ENCODE measurements around the gene DDX42.

The DDX42 gene

GRCh38 chr17:63822537-63822936, 48.6 kb downstream of the DDX42 start:
- Mint-ChIP-seq H3K36me3 (ENCODE audit: low read depth) (peaks cover 88% of the 10 kb centered on the region), H3K27ac (peak overlapping the region; percentile 73), H3K4me3 (no peak overlapping the region), H3K4me1 (peaks cover 58% of the 10 kb centered on the region), H3K9me3 (no peaks in the 10 kb centered on the region), H3K27me3 (no peaks in the 10 kb centered on the region)
- no peak for DNase-seq
- no peak for ATAC-seq

GRCh38 chr17:63823659-63824331, 49.8 kb downstream of the DDX42 start:
- Mint-ChIP-seq H3K27me3 (no peaks in the 10 kb centered on the region), H3K36me3 (ENCODE audit: low read depth) (peaks cover 86% of the 10 kb centered on the region), H3K4me1 (peaks cover 65% of the 10 kb centered on the region), H3K4me3 (peak overlapping the region; percentile 2), H3K9me3 (no peaks in the 10 kb centered on the region), H3K27ac (peak overlapping the region; percentile 47)
- ATAC-seq: no peak
- DNase-seq: no peak

GRCh38 chr17:63824362-63824761, 50.4 kb downstream of the DDX42 start:
- Mint-ChIP-seq H3K27me3 (no peaks in the 10 kb centered on the region), H3K4me1 (peaks cover 68% of the 10 kb centered on the region), H3K9me3 (no peaks in the 10 kb centered on the region), H3K4me3 (no peak overlapping the region), H3K36me3 (ENCODE audit: low read depth) (peaks cover 86% of the 10 kb centered on the region), H3K27ac (peak overlapping the region; percentile 47)
- DNase-seq: no peak
- ATAC-seq: no peak

- Mint-ChIP-seq H3K4me1 (peaks cover 84% of the 10 kb centered on the region), H3K9me3 (no peaks in the 10 kb centered on the region), H3K27ac (peak overlapping the region; percentile 100), H3K4me3 (peak overlapping the region; percentile 100), H3K36me3 (ENCODE audit: low read depth) (peaks cover 89% of the 10 kb centered on the region), H3K27me3 (no peaks in the 10 kb centered on the region)
- DNase-seq (no peak), ATAC-seq (peak; percentile 0)
These were observed 52.6 kb downstream of the DDX42 start for GRCh38 chr17:63826468-63827001.

DNA sequence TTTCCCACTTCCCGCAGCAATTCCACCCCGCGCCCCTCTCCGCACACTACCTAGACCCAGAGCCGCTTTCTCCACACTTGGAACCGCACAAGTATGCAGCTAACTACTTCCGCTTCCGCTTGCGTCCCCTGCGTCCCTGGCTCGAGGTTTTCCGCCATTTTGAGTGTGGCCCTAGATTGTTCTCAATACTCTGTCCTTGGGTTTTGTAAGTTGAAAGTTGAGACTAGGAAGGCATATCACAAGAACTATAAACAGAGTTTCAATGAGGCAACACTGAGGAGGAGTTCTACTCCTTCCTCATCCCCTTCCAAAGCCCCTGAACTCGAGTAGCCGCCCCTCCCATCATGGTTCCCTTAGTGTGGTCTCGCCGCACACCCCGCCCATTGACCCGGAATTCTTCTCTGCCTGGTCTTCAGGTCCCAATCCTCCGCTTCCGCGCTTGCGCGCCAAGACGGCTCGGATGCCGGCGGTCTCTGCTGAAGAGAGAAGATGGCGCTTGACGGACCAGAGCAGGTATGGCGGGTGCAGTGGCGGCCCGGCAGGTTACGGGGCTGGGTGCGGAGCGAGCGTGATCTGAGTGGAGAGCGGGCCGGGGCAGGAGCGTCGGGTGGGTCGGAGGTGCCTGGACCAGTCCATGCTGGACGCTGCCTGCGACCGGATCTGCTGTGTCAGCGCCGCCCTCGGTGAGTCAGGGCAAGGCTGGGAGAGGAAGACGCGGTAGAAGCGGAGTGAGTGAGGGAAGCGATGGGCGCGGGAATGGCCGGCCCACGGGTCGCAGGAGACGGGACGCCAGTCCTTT, 53.2 kb downstream of the DDX42 start, which contains the start of the genes FTSJ3 and PSMC5:
Gene FTSJ3, minus strand, starts transcription at position 662 of the 799 bp plus-strand sequence. CDS start 761 bp downstream, outside the sequence.
Gene PSMC5, plus strand, starts transcription at position 430 of the 799 bp plus-strand sequence. Its CDS starts 60 bp downstream, at position 490.
- no peaks in the 10 kb centered on the region for H3K27me3 Mint-ChIP-seq
- peak within 1 kb of the TSS; percentile 100 for H3K27ac Mint-ChIP-seq
- H3K4me1 Mint-ChIP-seq: peaks cover 83% of the 10 kb centered on the region
- peak within 1 kb of the TSS; percentile 100 for H3K4me3 Mint-ChIP-seq
- peaks cover 88% of the 10 kb centered on the region for H3K36me3 Mint-ChIP-seq (ENCODE audit: low read depth)
- ATAC-seq: peak; percentile 92
- peak; percentile 95 for DNase-seq
- H3K9me3 Mint-ChIP-seq: no peaks in the 10 kb centered on the region

DNA sequence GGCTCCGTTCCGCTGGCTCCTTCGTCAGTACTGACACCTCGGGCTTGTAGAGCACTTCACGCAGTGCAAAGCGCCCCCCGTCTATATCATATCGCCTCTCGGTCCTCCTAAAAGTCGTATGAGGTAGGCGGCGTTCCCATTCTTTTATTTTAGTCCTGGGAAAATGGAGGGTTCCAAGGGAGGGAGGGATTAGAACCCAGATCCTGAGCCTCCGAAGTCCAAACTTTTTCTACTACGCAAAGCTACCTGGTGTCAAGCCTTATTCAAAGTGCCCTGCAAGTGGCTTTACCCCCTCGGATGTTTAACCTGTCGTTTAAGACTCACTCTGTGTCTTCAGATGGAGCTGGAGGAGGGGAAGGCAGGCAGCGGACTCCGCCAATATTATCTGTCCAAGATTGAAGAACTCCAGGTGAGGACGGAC, 53.8 kb downstream of the DDX42 start:
- Mint-ChIP-seq H3K36me3 (ENCODE audit: low read depth) (peaks cover 85% of the 10 kb centered on the region), H3K27ac (peak overlapping the region; percentile 100), H3K27me3 (no peaks in the 10 kb centered on the region), H3K4me3 (peak overlapping the region; percentile 100), H3K9me3 (no peaks in the 10 kb centered on the region), H3K4me1 (peaks cover 78% of the 10 kb centered on the region)
- no peak for ATAC-seq
- DNase-seq: no peak

DNA sequence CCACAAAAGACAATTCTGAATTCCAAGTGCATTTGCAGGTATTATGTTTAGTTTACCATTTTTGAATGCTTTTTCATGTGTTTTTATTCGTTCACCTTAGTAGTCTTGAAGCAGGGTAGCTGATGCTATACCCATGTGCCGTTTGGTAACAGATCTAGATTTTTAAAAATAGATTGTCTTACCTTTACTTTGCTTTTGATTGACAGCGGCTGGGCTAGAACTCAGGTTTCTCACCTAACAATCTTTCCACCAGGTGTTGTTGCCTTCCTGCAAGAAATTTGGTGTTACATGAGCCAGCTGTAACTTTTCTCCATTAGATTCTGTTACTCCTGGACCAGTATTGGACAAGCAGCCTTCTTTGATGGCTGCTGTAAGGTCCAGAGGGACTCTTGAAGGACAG, 55.0 kb downstream of the DDX42 start:
- Mint-ChIP-seq H3K4me1 (peaks cover 70% of the 10 kb centered on the region), H3K9me3 (no peaks in the 10 kb centered on the region)

DNA sequence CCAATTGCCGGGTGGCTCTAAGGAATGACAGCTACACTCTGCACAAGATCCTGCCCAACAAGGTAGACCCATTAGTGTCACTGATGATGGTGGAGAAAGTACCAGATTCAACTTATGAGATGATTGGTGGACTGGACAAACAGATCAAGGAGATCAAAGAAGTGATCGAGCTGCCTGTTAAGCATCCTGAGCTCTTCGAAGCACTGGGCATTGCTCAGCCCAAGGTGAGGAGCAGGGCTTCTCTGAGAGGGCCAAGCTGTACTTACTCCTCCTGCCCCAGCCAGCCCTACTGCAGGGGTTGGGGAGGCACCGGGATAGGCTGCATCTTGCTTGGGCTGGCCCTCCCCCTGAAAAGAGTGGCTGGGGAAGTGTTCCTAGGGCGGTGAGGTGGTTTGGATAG, 56.3 kb downstream of the DDX42 start:
- Mint-ChIP-seq H3K9me3 (no peaks in the 10 kb centered on the region), H3K4me3 (no peak overlapping the region), H3K27me3 (no peaks in the 10 kb centered on the region), H3K36me3 (ENCODE audit: low read depth) (peaks cover 78% of the 10 kb centered on the region), H3K4me1 (peaks cover 69% of the 10 kb centered on the region), H3K27ac (peak overlapping the region; percentile 100)
- ATAC-seq: no peak
- DNase-seq: no peak

More for the DNA sequence above, 55.0 kb downstream of the DDX42 start:
- Mint-ChIP-seq H3K27ac (peak overlapping the region; percentile 100), H3K36me3 (ENCODE audit: low read depth) (peaks cover 82% of the 10 kb centered on the region), H3K4me3 (peak overlapping the region; percentile 100), H3K27me3 (no peaks in the 10 kb centered on the region)
- ATAC-seq: no peak
- no peak for DNase-seq

DNA sequence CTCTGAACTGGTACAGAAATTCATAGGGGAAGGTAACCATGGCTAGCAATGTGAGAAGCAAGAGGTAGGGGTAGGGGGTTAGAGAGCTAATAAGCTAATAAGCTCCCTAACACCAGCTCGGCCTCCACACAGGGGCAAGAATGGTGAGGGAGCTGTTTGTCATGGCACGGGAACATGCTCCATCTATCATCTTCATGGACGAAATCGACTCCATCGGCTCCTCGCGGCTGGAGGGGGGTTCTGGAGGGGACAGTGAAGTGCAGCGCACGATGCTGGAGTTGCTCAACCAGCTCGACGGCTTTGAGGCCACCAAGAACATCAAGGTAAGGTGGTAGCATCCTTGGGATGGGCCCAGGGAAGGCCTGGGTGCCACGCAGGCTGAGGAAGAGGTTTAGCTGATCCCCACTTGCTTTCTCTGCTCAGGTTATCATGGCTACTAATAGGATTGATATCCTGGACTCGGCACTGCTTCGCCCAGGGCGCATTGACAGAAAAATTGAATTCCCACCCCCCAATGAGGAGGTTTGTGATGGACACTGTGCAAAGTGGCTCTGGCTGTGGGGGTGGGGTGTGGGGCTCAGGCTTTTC, 57.0 kb downstream of the DDX42 start:
- peaks cover 63% of the 10 kb centered on the region for H3K4me1 Mint-ChIP-seq
- H3K36me3 Mint-ChIP-seq (ENCODE audit: low read depth): peaks cover 76% of the 10 kb centered on the region
- H3K27me3 Mint-ChIP-seq: no peaks in the 10 kb centered on the region
- peak overlapping the region; percentile 35 for H3K27ac Mint-ChIP-seq
- ATAC-seq (no peak), DNase-seq (no peak)
- no peak overlapping the region for H3K4me3 Mint-ChIP-seq
- H3K9me3 Mint-ChIP-seq: no peaks in the 10 kb centered on the region

- H3K4me1 Mint-ChIP-seq: peaks cover 58% of the 10 kb centered on the region
- no peak for DNase-seq
- ATAC-seq: no peak
- no peaks in the 10 kb centered on the region for H3K9me3 Mint-ChIP-seq
- H3K36me3 Mint-ChIP-seq (ENCODE audit: low read depth): peaks cover 72% of the 10 kb centered on the region
- peak overlapping the region; percentile 35 for H3K27ac Mint-ChIP-seq
- H3K27me3 Mint-ChIP-seq: no peaks in the 10 kb centered on the region
- no peak overlapping the region for H3K4me3 Mint-ChIP-seq
These were observed 57.5 kb downstream of the DDX42 start for GRCh38 chr17:63831505-63831904.

GRCh38 chr17:63832014-63832413, 58.0 kb downstream of the DDX42 start:
- H3K27me3 Mint-ChIP-seq: no peaks in the 10 kb centered on the region
- no peak overlapping the region for H3K4me3 Mint-ChIP-seq
- peaks cover 67% of the 10 kb centered on the region for H3K36me3 Mint-ChIP-seq (ENCODE audit: low read depth)
- no peaks in the 10 kb centered on the region for H3K9me3 Mint-ChIP-seq
- DNase-seq (no peak), ATAC-seq (no peak)
- H3K27ac Mint-ChIP-seq: peak overlapping the region; percentile 35
- H3K4me1 Mint-ChIP-seq: peaks cover 53% of the 10 kb centered on the region

- no peaks in the 10 kb centered on the region for H3K27me3 Mint-ChIP-seq
- H3K27ac Mint-ChIP-seq: no peak overlapping the region
- H3K4me3 Mint-ChIP-seq: no peak overlapping the region
- DNase-seq (no peak), ATAC-seq (no peak)
- H3K9me3 Mint-ChIP-seq: no peaks in the 10 kb centered on the region
- peaks cover 51% of the 10 kb centered on the region for H3K4me1 Mint-ChIP-seq
- peaks cover 64% of the 10 kb centered on the region for H3K36me3 Mint-ChIP-seq (ENCODE audit: low read depth)
These were observed 58.5 kb downstream of the DDX42 start for GRCh38 chr17:63832455-63832854.

GRCh38 chr17:63833026-63833740, 59.2 kb downstream of the DDX42 start:
- ATAC-seq: no peak
- H3K9me3 Mint-ChIP-seq: no peaks in the 10 kb centered on the region
- no peak overlapping the region for H3K4me3 Mint-ChIP-seq
- no peak for DNase-seq
- H3K4me1 Mint-ChIP-seq: peaks cover 48% of the 10 kb centered on the region
- H3K27ac Mint-ChIP-seq: no peak overlapping the region
- H3K36me3 Mint-ChIP-seq (ENCODE audit: low read depth): peaks cover 59% of the 10 kb centered on the region
- H3K27me3 Mint-ChIP-seq: no peaks in the 10 kb centered on the region
